Suprapubic skin (tissue), 4 donors: ENCODE results near the gene UCK1. TPM values are rescaled to one million over a fixed set of nuclear protein-coding genes. Genes with fewer than 3 reads are reported as not detected.

Source experiments
- DNase-seq, 2 donors: peaks; one replicate each; pipeline ENCODE4 v3.0.0-alpha.2; 2019; ENCODE audit warnings: low spot score in 2 of 2
- H3K27ac ChIP-seq: fragments of 200-600 bp; sonication (generic); one replicate; pipeline ENCODE4 v1.5.1; 2019
- H3K27me3 ChIP-seq: fragments of 200-600 bp; sonication (generic); one replicate; pipeline ENCODE4 v1.5.1; 2019
- H3K36me3 ChIP-seq: fragments of 200-600 bp; sonication (generic); one replicate; pipeline ENCODE4 v1.5.1; 2019
- H3K4me1 ChIP-seq: fragments of 200-600 bp; sonication (generic); one replicate; pipeline ENCODE4 v1.5.1; 2019
- H3K4me3 ChIP-seq: fragments of 200-600 bp; sonication (generic); one replicate; pipeline ENCODE4 v1.5.1; 2019; ENCODE audit warnings: mild to moderate bottlenecking
- H3K9me3 ChIP-seq: fragments of 200-600 bp; sonication (generic); one replicate; pipeline ENCODE4 v1.5.1; 2019
- CTCF ChIP-seq, 2 donors: fragments of 200-600 bp in 1 of 2; fragments of 450-650 bp in 1 of 2; sonication (generic) in 1 of 2; IDR thresholded peaks; one replicate each; pipeline ENCODE4 v1.5.1; 2016 to 2019; ENCODE audit warnings: antibody characterized with exemption in 2 of 2, mild to moderate bottlenecking in 1 of 2, moderate library complexity in 1 of 2
- EP300 ChIP-seq: sonication (generic); formaldehyde crosslinking; IDR thresholded peaks from one replicate; pipeline ENCODE4 v1.6.1; 2017; ENCODE audit warnings: antibody characterized with exemption
- POLR2A ChIP-seq, 2 donors: fragments of 450-650 bp; IDR thresholded peaks; one replicate each; pipeline ENCODE4 v1.6.1; 2017; ENCODE audit warnings: antibody characterized with exemption in 2 of 2, mild to moderate bottlenecking in 2 of 2, moderate library complexity in 2 of 2
- POLR2AphosphoS5 ChIP-seq, 3 donors: sonication (generic); formaldehyde crosslinking; IDR thresholded peaks; one replicate each; pipeline ENCODE4 v1.6.1; 2017; ENCODE audit warnings: antibody characterized with exemption in 3 of 3
- WGBS: methylation state at CpG from one replicate; pipeline ENCODE4 v1.1.5; 2018; 5-methylcytosine and 5-hydroxymethylcytosine counted together
- total RNA-seq, 4 donors: library from RNA; depleted of rRNA; stranded (reverse); fragments of >200 nt; gene quantifications; one replicate each; pipeline ENCODE4 v1.1.0, GENCODE V29; 2016

The UCK1 gene
- total RNA-seq, 4 donors from 2014 or later, result 20.0 to 28.0 (median 26.6) TPM

GRCh38 chr9:131523086-131523388 lies 8.0 kb downstream of the UCK1 start:
- no peaks in the 10 kb centered on the region for H3K27me3 ChIP-seq
- no peak overlapping the region for H3K4me3 ChIP-seq
- H3K4me1 ChIP-seq, result no peaks in the 10 kb centered on the region
- TF ChIP-seq CTCF (IDR thresholded peaks at IDR 0.05) (no peak), EP300 (no peak), POLR2A (IDR thresholded peaks at IDR 0.05) (no peak), POLR2AphosphoS5 (IDR thresholded peaks at IDR 0.05) (no peak)
- no peak overlapping the region for H3K27ac ChIP-seq
- no peak for DNase-seq
- 95% methylated on average over 9 of the region's 9 CpGs for WGBS
- peaks cover 100% of the 10 kb centered on the region for H3K36me3 ChIP-seq
- no peaks in the 10 kb centered on the region for H3K9me3 ChIP-seq

- Histone ChIP-seq H3K4me1 (no peaks in the 10 kb centered on the region), H3K9me3 (no peaks in the 10 kb centered on the region), H3K4me3 (no peak overlapping the region), H3K27ac (no peak overlapping the region), H3K27me3 (no peaks in the 10 kb centered on the region), H3K36me3 (peaks cover 96% of the 10 kb centered on the region)
- no peak for TF ChIP-seq EP300
- TF ChIP-seq CTCF (IDR thresholded peaks at IDR 0.05), result no peak
- no peak for TF ChIP-seq POLR2AphosphoS5 (IDR thresholded peaks at IDR 0.05)
- TF ChIP-seq POLR2A (IDR thresholded peaks at IDR 0.05), result no peak
- WGBS, result 89% methylated on average over 29 of the region's 29 CpGs
- DNase-seq, result no peak
Measured at GRCh38 chr9:131522257-131523085, 8.6 kb downstream of the UCK1 start.

GRCh38 chr9:131521822-131522221 lies 9.2 kb downstream of the UCK1 start:
- WGBS, result 95% methylated on average over 13 of the region's 13 CpGs
- Histone ChIP-seq H3K27me3 (no peaks in the 10 kb centered on the region), H3K27ac (no peak overlapping the region), H3K4me3 (no peak overlapping the region), H3K9me3 (no peaks in the 10 kb centered on the region), H3K4me1 (no peaks in the 10 kb centered on the region), H3K36me3 (peaks cover 91% of the 10 kb centered on the region)
- no peak for DNase-seq
- TF ChIP-seq POLR2AphosphoS5 (IDR thresholded peaks at IDR 0.05) (no peak), EP300 (no peak), POLR2A (IDR thresholded peaks at IDR 0.05) (no peak), CTCF (IDR thresholded peaks at IDR 0.05) (no peak)

- 94% methylated on average over 10 of the region's 10 CpGs for WGBS
- Histone ChIP-seq H3K4me1 (no peaks in the 10 kb centered on the region), H3K27me3 (no peaks in the 10 kb centered on the region), H3K9me3 (no peaks in the 10 kb centered on the region), H3K36me3 (peaks cover 91% of the 10 kb centered on the region), H3K4me3 (no peak overlapping the region), H3K27ac (no peak overlapping the region)
- TF ChIP-seq POLR2AphosphoS5 (IDR thresholded peaks at IDR 0.05) (no peak), EP300 (no peak), CTCF (IDR thresholded peaks at IDR 0.05) (no peak), POLR2A (IDR thresholded peaks at IDR 0.05) (no peak)
- DNase-seq, result no peak
Measured at GRCh38 chr9:131521203-131521602, 9.9 kb downstream of the UCK1 start.

- 75% methylated on average over 15 of the region's 16 CpGs for WGBS
- TF ChIP-seq POLR2AphosphoS5 (IDR thresholded peaks at IDR 0.05), result no peak
- TF ChIP-seq POLR2A (IDR thresholded peaks at IDR 0.05), result no peak
- no peak for TF ChIP-seq CTCF (IDR thresholded peaks at IDR 0.05)
- TF ChIP-seq EP300, result no peak
- Histone ChIP-seq H3K27ac (no peak overlapping the region), H3K36me3 (peaks cover 89% of the 10 kb centered on the region), H3K4me1 (no peaks in the 10 kb centered on the region), H3K9me3 (no peaks in the 10 kb centered on the region), H3K4me3 (no peak overlapping the region), H3K27me3 (no peaks in the 10 kb centered on the region)
- no peak for DNase-seq
Measured at GRCh38 chr9:131520503-131520902, 10.6 kb downstream of the UCK1 start.
